Esophagus muscularis mucosa (tissue), 3 donors: ENCODE results near the gene XYLB.

Source experiments
- EP300 ChIP-seq: sonication (generic); formaldehyde crosslinking; IDR thresholded peaks from one replicate; pipeline ENCODE4 v1.6.1; 2017; ENCODE audit warnings: antibody characterized with exemption
- POLR2AphosphoS5 ChIP-seq, 2 donors: sonication (generic); formaldehyde crosslinking; IDR thresholded peaks; one replicate each; pipeline ENCODE4 v1.6.1; 2017; ENCODE audit warnings: antibody characterized with exemption in 2 of 2

- TF ChIP-seq EP300: no peak
- TF ChIP-seq POLR2AphosphoS5 (IDR thresholded peaks at IDR 0.05): no peak
Observed at GRCh38 chr3:38396861-38397260, 50.3 kb downstream of the XYLB start.
